AG04449 (cell line): ENCODE measurements around the gene PPA1.

Experiments
- CTCF ChIA-PET: fragments of 350-600 bp; formaldehyde crosslinking; extraction: SDS; loops from one replicate; lab custom pipeline; 2021; ENCODE audit warnings: antibody characterized with exemption; lab: Yijun Ruan, JAX
- POLR2A ChIA-PET: fragments of 400-600, 350-600 bp; formaldehyde crosslinking; extraction: SDS; loops from one replicate; lab custom pipeline; 2020; ENCODE audit warnings: antibody characterized with exemption, inconsistent platforms; lab: Yijun Ruan, JAX
- DNase-seq: peaks from one replicate; pipeline ENCODE4 v3.0.0-alpha.2; 2010; ENCODE audit warnings: low read depth, low spot score
- H3K4me3 ChIP-seq: 2 replicates; pipeline ENCODE4 v1.5.1; 2011; ENCODE audit warnings: low read depth, mild to moderate bottlenecking, control low read depth, low read length
- TF ChIP-seq, protein P1 (sequence below): IDR thresholded peaks from one replicate; pipeline ENCODE4 v1.5.1; 2011; ENCODE audit warnings: mild to moderate bottlenecking, moderate library complexity, low read length, control low read depth, inconsistent platforms; ENCODE audit not compliant: insufficient read depth; ENCODE audit errors: missing control alignments

Gene PPA1

DNA sequence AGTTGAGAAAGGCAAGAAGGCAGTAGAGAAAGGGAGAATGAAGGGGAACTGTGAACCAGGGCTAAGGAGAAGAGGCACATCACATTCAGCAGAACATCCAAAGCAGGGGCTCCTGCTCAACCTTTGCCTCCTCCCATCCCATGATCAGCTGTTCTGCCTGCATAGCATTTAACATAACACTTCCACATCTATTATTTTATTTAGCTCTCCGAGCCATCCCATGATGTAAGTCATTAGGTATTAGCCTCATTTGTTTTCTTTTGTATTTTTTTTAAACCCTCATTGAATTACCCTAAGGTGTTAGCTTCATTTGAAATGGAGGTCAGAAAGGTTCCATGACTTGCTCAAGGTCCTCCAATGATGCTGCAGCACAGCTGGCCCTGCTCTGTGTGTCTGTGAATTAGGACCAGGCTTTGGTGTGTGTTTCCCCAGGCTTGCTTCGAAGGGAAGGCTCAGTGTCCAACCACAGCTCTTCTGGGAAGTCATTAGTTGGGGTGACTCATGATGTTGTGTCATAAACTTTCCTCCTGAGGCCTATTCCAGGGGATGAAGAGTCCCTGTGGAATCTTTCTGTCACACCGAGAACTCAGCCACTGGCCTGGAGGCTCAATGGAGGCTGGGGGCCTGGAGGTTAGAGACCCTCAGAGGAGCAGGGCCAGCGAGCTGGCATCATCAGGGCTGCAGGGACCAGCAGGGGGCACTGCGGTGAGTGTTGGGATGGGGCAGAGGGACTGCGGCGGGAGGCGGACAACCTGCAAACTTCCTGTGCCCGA is 34.1 kb upstream of the PPA1 start:
- no peak overlapping the region for H3K4me3 ChIP-seq
- DNase-seq, result peak; percentile 80
- POLR2A ChIA-PET, result interaction anchor here (0.5 kb wide), 2 partner anchors 34 to 35 kb away, joined by 3 read pairs; no protein-coding TSS in a partner anchor
- CTCF ChIA-PET, result interaction anchor here (1.1 to 3.7 kb wide), 13 partner anchors 9 to 151 kb away, joined by 3 to 13 read pairs (median 6); no protein-coding TSS in a partner anchor
- TF ChIP-seq, protein P1, sequence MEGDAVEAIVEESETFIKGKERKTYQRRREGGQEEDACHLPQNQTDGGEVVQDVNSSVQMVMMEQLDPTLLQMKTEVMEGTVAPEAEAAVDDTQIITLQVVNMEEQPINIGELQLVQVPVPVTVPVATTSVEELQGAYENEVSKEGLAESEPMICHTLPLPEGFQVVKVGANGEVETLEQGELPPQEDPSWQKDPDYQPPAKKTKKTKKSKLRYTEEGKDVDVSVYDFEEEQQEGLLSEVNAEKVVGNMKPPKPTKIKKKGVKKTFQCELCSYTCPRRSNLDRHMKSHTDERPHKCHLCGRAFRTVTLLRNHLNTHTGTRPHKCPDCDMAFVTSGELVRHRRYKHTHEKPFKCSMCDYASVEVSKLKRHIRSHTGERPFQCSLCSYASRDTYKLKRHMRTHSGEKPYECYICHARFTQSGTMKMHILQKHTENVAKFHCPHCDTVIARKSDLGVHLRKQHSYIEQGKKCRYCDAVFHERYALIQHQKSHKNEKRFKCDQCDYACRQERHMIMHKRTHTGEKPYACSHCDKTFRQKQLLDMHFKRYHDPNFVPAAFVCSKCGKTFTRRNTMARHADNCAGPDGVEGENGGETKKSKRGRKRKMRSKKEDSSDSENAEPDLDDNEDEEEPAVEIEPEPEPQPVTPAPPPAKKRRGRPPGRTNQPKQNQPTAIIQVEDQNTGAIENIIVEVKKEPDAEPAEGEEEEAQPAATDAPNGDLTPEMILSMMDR, result peak; percentile 20

GRCh38 chr10:70266701-70267100 is 33.5 kb upstream of the PPA1 start:
- POLR2A ChIA-PET, result interaction anchor here (0.5 kb wide), 1 partner anchor 33 kb away, joined by 3 read pairs; no protein-coding TSS in a partner anchor

DNA sequence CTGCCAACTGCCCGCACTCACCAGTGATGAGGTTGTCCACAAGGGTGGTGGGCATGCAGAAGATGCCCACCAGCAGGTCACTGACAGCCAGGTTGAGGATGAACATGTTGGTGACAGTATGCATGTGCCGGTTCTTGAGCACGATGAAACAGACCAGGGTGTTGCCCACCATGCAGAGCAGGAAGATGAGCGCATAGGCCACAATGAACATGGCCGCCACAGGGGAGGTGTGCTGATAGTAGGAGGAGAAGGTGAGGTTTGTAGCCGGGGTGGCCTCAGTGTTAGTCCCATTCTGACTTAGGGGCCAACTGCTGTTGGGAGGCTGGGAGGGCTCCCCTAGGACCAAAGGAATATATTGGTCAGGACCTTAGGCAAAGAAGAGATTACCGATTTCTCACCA is 32.8 kb upstream of the PPA1 start:
- DNase-seq, result no peak

More at GRCh38 chr10:70266701-70267100, 33.5 kb upstream of the PPA1 start:
- no peak overlapping the region for H3K4me3 ChIP-seq
- TF ChIP-seq, protein P1, result no peak
- no peak for DNase-seq
- CTCF ChIA-PET, result interaction anchor here (1.1 to 3.7 kb wide), 12 partner anchors 10 to 150 kb away, joined by 3 to 13 read pairs (median 6); no protein-coding TSS in a partner anchor

DNA sequence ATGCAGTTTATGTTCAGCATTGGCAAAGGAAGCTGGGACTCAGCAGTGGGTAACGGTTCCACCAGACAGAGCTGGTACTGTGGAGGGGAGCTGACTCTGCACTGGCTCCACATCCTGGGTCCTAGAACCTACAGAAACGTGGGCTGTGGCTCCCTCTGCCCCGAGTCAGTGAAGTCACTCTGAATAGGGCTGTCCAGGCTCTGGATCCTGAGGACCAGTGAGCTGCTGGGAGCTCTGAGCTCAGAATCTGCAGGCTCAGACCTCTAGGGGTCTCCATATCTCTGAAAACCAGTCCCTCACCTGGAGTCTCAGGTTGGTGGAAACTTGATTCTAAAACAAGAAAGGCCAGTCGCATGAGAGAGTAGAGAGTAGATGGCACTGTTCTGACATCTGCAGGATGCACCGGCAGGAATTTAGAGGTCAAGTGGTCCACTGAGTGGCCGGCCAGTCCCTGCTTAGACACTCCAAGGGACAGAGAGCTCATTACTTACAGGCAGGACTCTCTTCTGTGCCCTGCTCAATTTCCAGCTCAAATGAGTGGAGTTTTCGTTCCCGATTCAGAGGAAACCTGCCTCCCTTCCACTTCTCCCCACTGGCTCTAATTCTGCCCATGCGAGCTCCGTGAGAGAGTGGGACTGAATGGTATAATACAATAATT is 31.9 kb upstream of the PPA1 start:
- TF ChIP-seq, protein P1, result no peak
- DNase-seq, result no peak
- ChIA-PET POLR2A (interaction anchor here (0.8 kb wide), 1 partner anchor 95 kb away, joined by 3 read pairs; the partner anchor contains the start of gene SAR1A), CTCF (interaction anchor here (0.7 to 1.5 kb wide), 6 partner anchors 8 to 99 kb away, joined by 3 to 6 read pairs (median 4); partner anchors contain the start of gene PPA1)
- H3K4me3 ChIP-seq, result no peak overlapping the region

More for the DNA sequence above, 32.8 kb upstream of the PPA1 start:
- TF ChIP-seq, protein P1, result no peak
- ChIA-PET POLR2A (no interaction called here), CTCF (interaction anchor here (1.1 to 3.7 kb wide), 4 partner anchors 8 to 45 kb away, joined by 3 to 13 read pairs (median 4); no protein-coding TSS in a partner anchor)
- H3K4me3 ChIP-seq, result no peak overlapping the region

DNA sequence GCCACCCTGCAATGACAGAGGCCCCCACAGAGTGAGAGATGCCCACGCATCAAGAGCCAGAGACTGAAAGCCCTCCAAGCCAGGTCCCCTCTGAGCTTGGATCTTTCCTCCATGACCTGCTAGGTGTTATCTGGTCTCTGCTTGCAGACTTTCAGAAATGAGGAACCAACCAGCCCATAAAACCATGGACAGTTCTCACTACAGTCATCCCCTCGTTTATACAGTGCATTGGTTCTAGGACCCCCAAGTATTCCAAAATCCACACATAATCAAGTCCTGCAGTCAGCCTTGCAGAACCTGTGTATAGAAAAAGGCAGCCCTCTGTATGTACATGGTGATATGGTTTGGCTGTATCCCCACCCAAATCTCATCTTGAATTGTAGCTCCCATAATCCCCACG is 27.5 kb upstream of the PPA1 start:
- H3K4me3 ChIP-seq, result no peak overlapping the region
- TF ChIP-seq, protein P1, result no peak
- no peak for DNase-seq
- ChIA-PET POLR2A (no interaction called here), CTCF (interaction anchor here (1.3 kb wide), 1 partner anchor 12 kb away, joined by 4 read pairs; no protein-coding TSS in a partner anchor)
